ENCODE measurements around the gene MASTL.

- TF ChIP-seq, protein P1, sequence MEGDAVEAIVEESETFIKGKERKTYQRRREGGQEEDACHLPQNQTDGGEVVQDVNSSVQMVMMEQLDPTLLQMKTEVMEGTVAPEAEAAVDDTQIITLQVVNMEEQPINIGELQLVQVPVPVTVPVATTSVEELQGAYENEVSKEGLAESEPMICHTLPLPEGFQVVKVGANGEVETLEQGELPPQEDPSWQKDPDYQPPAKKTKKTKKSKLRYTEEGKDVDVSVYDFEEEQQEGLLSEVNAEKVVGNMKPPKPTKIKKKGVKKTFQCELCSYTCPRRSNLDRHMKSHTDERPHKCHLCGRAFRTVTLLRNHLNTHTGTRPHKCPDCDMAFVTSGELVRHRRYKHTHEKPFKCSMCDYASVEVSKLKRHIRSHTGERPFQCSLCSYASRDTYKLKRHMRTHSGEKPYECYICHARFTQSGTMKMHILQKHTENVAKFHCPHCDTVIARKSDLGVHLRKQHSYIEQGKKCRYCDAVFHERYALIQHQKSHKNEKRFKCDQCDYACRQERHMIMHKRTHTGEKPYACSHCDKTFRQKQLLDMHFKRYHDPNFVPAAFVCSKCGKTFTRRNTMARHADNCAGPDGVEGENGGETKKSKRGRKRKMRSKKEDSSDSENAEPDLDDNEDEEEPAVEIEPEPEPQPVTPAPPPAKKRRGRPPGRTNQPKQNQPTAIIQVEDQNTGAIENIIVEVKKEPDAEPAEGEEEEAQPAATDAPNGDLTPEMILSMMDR (IDR thresholded peaks at IDR 0.05), result no peak
- TF ChIP-seq POLR2A (IDR thresholded peaks at IDR 0.05), result no peak
These were observed 52.2 kb downstream of the MASTL start for GRCh38 chr10:27207350-27207749.
